CD4-positive, alpha-beta T cell treated with Interleukin-12 subunit alpha and Interleukin-12 subunit beta, for 1 hour (primary cell): Measurements from ENCODE around the gene CHD5.

Experiments
- DNase-seq: peaks from one replicate; pipeline ENCODE4 v3.0.0-alpha.2; 2020

CHD5 gene

DNA sequence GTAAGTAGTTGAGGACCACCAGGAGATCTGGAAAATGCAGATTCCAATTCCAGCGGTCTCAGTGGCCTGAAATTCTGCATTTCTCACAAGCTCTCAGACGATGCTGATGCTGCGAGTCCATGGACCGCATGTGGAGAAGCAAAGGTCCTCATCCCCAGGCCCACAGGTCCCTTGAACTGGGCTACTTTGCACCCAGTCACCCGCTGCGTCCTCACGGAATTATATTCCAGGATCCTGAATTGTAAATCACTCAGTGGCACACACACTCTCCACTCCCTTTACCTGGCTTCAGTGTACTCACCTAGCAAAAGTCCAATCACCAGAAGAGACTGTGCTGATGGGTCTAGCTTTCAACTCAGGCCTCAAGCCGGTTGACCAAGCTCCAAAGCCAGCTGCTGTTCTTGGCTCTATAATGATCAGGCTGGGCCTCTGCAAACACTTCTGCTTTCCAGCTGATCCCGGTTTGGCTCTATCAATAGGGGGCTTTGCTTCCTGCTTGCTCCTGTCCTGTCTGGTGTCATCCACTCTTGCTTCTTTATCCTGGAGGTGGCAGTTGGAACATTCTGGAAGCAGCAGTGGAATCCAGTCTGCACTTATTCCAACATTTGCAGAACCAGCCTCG lies 20.2 kb upstream of the CHD5 start:
- no peak for DNase-seq

DNA sequence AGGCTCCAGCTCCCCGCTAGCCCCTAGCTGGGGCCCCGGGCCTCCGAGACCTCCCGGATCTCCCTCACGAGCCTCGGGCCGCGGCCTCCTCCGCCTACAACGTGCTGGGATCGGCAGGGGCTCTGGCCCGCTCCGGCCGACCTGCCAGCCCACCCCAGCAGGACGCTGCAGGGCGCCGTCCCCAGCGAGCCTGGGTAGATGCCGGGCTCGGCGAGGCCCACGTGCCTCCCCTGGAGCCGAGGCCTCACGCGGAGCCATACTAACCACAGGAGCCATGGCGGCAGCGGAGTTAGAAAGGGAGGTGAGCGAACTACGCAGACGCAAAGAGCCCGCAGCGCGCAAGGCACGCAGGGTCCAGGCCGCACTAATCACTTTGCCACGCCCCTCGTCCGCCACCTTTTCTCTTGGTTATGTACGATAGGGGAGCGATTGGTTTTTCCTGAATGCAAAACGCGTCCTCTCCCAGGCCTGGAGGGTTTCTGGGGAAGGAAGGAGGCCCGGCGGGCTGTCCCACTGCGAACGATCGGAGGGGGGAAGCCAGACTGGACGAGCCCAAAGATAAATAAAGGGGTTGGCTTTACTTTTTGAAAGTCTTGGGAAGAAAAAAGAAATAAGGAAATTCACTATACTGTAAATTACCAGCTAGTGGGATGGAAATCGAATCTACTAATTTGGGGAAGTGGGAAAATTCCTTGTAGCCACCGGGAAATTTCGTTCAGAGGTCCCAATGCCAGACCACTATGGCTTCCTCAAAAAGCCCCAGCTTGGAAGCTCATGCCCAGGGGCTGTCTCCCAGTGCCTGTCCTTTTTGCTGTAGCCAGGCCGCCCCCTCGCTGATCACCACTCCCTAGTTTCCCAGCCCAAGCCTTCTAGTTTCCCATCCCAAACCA lies 19.4 kb upstream of the CHD5 start, which contains the start of gene RPL22:
RPL22 (minus strand) TSS at position 298 of the 890 bp plus-strand sequence; CDS start at position 276, 22 bp downstream.
- DNase-seq, result peak; percentile 97

DNA sequence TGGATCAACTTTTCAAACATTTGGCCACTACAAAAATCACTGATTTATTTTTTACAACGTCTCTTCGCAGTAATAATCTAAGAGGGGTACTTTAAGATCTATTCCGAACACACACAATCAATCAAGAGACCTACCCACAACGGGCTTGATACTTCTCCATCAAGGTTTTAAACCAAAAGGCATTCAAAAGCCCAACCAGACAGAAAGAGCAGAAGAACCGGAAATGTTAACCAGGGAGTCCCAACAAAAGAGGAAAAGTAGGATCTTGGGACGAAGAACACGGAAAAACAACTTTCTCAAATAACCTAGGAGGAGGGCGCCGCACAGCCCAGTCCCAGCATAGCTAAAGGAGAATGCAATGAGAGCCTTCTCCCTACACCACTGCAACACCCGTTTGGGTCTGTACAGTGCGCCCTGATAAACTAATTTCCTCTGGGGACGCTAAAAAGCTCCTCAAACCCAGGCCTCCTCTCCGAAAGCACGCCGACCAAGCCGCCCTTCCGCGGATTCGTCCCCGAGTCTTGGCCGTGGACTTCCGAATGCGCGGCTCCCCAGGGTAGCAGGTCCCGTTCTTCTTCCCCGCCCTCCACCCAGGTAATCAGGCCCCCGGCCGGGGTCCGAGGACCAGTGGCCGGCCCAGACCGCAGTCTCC lies 18.7 kb upstream of the CHD5 start:
- DNase-seq, result no peak

DNA sequence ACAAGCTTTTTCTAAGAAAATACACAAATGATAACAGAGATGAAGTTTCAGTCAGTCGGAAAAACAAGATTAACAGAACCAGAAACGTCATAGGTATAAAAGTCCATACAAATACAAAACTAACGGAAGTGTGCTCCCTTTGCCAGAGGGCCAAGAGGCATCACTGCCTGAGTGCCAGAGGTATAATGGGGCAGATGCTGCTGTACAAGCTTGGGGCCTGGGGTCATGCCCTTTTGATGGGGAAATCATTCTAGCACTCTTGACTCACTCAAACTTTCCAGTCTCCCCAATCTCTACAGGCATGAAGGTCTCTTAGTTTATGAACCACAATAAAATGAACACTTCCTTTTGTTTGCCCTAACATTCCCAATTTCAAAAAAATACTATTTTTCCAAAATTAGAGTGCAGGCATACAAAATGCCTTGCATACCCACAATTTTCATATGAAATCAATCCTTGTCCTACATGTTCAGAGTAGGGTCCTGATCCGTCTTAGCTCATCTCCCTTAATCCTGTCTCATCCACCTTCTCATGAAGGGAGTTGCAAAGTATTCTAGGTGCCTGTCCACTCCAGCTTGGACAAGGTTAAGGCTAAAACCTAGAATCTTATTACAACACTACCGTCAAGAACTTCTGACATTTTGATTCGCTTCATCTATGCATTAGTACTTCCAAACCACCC lies 17.8 kb upstream of the CHD5 start:
- DNase-seq, result no peak

DNA sequence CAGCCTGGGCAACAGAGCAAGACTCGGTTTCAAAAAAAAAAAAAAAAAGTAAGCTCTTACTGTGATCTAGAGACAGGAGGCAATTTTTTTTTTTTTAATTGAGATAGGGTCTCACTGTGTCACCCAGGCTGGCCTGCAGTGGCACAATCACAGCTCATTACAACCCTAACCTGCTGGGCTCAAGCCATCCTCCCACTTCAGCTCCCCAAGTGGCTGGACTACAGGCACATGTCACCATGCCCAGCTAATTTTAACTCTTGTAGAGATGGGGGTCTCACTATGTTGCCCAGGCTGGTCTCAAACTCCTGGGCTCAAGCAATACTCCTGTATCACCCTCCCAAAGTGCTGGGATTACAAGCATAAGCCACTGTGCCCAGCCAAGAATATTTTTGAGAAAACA lies 11.8 kb upstream of the CHD5 start:
- no peak for DNase-seq

DNA sequence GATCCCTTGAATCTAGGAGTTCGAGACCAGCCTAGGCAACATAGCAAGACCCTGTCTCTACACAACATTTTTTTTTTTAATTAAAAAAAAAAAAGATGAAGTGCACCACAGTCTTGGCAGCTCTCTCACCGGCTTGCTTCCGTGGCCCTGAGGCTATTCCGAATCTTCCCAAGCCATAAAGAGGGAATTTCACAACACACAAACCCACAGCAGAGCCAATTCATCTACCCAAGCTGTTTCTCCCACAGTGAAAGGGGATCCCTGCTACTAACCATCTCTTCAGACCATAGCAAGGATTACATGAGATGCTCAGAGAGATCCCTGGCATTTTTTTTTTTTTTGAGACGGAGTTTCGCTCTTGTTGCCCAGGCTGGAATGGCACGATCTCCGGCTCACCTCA lies 8.3 kb upstream of the CHD5 start:
- DNase-seq, result no peak

DNA sequence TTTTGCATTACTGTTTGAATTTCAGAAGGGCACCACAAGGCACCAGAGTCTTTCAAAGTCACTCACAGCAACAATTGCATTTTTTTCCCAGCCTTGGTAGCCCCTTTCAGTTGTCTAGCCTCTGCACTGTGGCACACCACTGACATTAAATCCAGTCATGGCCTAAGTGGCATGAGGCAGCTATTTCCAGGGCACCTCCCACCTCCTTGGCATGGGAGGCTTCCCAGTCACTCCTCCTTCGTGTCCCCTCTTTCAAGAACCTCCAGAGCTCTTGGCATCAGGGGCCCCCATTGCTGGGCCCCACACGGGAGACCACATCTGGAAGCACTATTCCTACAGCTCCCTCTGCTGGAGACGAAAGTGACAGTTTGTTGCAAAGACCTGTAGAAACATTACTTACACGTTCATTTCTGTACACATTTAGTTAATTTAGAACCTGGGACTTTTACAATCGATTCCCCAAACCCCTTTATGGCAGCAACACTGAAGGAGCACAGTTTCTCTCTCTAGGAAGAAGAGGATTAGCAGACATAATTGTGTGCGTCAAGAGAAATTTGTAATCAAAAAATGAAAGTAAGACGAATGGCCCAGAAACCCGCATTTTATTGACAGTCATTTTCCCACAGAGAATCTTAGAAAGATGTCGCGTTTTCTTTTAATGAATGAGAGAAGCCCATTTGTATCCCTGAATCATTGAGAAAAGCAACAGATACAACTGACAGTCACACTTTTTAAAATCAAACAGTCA lies 5.7 kb upstream of the CHD5 start:
- peak; percentile 39 for DNase-seq

DNA sequence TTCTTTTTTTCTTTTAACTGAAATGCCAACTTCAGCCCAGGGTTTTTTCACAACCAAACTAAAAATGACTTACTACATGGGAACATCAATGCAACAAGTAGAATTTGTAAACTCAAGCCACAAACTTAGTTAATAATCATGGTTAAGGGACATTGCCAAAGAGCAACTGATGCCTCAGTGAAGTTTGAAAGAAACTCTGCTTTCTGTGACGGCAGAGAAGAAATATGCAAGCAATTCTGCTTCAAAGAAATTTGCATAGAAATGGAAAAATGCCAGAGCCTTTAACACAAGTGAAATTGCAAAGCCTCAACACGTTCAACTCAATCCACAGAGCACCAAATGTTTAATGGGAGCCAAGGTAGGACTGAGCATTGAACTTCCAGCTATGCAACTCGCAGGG lies 5.0 kb upstream of the CHD5 start:
- no peak for DNase-seq

DNA sequence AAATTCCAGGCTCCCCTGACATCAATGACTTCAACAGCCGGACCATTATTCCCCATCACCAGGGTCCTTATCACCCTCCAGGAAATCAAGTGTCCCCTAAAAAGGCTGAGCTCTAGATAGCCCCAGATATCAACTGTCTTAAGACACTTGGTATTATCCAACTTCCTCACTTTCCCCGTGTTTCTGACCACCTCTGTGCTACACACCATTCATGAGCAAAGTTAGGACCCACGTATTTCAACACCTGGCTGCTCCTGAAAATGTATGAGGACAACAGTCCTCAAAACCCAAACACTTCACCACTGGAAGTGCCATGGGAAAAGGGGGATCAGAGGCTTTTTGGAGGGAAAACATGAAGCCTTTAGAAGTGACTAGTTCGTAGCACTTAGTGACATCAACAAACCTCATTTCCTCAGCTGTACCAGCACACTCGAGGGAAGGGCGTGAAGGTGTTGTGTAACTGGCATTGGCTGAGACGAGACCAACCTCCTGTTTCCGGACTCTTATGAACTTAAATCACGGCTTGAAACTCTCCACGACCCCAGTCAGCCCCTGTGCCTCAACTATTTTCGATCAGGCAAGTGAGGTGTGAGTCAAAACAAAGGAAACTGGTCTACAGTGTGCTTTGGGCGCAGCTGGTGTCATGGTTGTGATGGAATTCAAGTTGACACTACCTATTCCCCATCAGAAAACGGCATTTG lies 4.1 kb upstream of the CHD5 start:
- DNase-seq, result no peak

DNA sequence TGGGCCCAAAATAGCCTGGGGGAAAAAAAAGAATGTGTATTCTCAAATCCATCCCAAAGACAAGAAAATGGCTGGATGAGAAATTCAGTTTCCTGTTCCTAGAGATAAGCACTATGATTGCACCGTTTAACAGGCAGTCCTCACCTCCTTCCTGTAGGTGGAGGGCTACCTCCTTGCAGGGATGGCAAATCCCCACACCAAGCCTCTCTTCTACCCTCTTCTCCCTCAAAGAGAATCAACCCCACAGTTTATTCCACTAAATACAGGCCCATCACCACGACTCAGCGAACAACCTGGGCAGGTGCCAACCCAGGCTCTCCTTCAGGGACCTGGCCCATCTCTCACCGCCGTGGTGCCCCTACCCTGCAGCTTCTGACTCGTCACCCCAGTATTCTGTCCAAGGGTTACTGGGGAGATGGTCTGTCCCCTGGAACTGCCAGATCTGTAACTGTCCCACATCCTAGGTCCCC lies 3.4 kb upstream of the CHD5 start:
- DNase-seq, result no peak

DNA sequence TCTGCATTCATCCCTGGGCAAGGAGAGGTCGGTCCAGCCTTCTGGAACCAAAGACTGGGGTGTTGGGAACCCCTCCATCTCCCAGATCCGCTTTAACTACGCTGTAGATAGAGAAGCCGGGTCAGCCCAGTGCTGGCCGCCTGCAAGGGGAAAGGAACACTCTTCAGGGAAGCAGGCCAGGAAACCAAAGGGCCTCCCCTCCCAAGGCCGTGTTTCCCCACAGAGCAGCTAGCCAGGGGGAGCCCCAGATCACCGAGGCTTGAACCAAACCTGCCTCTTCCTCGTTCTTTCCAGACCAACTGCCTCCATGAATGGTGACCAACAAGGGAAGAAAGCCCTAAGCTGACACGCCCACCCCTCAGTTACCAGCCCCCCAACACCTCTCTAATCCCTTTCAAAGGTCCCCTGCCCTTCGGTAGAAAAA lies 1.2 kb upstream of the CHD5 start:
- no peak for DNase-seq

DNA sequence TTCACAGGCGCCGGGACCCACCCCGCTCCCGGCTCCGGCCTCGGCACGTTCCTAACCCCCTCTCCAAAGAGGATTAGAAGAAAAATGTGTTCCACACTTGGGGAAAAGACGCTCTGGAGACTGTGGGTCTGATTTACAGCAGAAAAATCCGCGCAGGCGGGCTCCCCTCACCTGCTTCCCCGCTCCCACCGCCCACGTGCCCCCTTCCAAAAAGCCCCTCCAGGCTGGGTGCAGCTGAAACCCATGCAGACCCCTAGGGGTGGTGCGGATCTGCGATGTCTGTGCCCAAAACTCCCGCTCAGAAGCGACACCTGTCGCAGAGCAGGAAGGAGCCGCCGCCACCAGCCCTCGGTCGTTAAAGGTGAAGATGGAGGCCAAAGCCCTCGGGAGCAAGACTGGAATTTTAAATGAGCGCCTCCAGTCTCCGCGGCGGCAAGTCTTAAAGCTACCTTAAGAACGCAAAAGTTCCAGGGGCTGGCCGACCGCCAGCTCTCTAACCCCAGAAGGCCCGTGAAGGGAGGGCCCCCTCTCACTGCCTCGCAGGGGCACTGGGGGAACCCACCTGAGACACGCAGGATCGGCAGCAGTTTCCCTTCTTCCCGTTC lies 688 bp upstream of the CHD5 start:
- DNase-seq, result no peak

DNA sequence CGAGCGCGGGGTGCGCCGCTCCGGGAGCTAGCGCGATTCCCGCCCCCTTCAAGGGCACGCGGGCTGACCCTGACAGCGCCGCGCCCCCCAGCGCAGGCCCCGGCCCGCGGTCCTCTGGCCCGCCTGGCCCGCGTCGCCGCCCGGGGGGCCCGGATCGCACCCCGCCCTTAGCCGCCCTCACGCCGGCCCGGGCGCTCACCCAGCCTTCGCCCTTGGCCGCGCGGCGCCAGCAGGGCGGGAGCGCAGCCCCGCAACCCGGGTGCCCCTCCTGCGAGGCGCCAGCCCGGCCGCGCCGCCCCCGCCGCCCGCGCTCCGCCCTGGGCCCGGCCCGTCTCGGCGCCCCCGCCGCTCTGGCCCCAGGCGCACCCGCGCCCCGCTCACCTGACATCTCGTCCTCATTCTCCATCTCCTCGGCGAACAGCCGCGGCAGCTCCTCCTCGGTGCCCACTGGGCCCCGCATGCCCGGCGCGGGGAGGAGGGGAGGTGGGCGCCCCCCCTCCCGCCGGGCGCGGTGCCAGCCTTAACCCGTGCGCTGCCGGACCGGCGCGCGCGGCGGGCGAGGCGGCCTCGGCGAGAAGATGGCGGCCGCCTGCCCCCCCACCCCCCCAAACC lies 451 bp downstream of the CHD5 start:
- no peak for DNase-seq

DNA sequence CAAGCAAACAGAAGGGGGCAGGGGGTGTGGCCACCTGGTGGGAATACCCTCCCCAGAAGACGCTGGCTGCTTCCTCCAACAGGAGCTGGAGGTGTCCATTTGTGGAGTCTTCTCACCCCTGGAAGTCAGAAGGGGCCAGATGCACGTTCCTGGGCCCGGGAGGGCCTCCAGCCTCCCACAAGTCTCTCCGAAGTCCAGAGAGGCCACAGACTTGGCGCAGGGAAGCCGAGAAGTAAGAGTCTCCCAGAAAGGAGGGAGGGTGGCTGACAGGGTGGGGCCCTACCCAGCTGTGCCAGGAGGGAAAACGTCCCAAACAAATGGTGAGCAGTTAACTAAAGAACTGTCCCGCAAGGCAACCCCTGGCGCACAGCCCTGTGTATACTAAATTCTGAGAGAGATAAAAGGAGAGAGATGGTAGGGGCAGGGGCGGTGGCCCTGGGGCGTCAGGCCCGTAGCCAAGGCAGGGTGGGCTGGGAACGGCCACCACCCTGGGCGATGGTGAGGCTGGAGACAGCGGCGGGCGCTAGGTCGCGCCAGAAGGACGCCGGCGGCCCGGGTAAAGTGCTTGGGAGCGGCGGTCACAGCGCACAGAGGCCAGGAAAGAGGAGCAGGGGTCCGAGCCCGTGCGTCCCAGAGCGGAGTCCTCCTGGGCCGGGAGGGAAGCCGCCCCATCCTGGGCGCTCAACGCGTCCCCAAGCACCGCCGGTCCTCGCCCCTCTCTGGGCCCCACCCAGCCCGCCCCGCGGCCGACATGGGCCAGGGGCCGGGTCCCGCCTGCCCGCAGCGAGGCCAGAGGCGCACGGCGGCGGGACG lies 1.2 kb downstream of the CHD5 start:
- DNase-seq, result no peak

DNA sequence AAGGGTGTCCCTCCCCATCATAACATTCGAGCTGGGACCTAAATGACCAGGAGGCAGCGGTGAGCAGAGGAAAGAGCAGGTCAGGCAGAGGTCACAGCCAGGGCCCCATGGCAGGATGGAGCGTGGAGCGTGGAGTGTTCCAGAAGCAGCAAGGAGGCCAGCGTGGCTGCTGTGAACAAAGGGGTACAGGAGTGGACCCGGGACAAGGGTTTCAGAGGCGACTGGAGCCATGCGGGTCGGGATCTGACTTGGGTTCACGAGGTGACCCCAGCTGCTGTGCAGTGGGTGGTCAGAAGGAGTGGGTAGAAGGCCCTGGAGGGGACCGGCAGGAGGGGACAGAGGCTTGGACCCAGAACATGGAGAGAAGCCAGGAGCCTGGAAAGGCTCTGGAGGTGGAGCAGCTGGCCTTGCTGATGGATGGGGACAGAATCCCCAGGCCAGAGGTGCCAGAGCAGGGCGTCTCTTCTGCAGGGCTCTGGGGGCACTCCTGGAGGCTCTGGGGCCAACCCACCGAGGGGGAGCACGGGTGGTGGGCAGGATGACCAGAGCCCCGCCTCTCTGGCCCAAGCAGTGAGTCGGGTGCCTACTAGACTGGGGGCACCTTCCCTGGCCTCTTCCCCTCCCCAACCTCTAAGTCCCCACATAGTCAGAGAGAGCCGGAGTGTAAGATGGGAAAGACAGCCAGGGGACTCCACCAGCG lies 2.3 kb downstream of the CHD5 start:
- no peak for DNase-seq

DNA sequence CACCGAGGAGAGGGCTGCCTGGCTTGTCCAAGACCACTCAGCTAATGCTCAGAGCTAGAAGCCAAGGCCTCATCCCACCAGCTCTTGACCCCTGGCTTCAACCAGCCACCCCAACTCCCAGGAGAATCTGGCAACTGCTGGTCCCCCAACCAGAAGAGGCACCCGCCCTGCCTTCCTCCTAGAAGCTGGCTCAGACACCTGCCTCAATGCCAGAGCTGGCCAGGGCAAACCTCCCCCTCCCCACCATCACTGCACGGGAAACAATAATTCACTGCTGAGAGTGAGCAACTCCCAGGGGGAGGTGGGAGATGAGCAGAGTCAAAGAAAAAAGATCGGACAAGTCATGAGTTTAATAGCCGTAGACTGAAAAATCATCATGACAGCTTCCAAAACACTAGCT lies 3.3 kb downstream of the CHD5 start:
- no peak for DNase-seq

DNA sequence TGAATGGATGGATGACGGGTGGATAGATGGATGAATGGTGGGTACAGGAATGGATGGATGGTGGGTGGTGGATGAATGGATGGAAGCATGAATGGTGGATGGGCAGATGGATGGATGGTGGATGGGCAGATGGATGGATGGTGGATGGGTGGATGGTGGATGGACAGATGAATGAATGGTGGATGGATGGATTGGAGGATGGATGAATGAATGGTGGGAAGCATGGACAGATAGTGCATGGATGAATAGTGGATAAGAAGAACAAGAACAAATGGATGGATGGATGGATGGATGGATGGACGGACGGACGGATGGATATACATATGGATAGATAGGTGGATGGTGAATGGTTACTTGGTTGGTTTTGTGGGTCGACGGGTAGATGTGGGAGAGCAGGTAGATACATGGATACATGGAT lies 4.7 kb downstream of the CHD5 start:
- no peak for DNase-seq

DNA sequence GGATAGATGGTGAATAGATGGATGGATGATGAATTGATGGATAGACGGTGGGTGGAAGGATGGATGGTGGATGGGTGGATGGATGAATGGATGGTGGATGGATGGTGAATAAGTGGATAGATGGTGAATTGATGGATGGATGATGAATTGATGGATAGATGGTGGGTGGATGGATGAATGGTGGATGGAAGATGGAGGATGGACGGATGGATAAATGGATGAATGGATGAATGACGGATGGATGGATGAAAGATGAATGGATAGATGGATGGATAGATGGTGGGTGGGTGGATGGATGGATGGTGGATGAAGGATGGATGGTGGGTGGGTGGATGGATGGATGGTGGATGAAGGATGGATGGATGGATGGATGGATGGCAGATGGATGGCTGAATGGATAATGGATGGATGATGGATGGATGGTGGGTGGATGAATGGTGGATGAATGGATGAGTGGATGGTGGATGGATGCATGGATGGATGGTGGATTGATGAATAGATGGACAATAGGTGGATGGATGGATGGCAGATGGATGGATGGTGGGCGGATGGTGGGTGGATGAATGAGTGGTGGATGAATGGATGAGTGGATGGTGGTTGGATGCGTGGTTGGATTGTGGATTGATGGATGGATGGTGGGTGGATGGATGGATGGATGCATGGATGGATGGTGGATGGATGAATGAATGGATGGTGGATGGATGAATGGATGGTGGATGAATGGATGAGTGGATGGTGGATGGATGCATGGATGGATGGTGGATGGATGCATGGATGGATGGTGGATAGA lies 5.3 kb downstream of the CHD5 start:
- DNase-seq, result no peak
